Epidermal melanocyte (primary cell): ENCODE data around the gene ABCC8.

Experiments
- DNase-seq: peaks from one replicate; pipeline ENCODE4 v3.0.0; 2011; ENCODE audit warnings: low spot score; ENCODE audit not compliant: insufficient read length

Gene ABCC8

GRCh38 chr11:17389211-17389956, 87.3 kb downstream of the ABCC8 start:
- no peak for DNase-seq

DNA sequence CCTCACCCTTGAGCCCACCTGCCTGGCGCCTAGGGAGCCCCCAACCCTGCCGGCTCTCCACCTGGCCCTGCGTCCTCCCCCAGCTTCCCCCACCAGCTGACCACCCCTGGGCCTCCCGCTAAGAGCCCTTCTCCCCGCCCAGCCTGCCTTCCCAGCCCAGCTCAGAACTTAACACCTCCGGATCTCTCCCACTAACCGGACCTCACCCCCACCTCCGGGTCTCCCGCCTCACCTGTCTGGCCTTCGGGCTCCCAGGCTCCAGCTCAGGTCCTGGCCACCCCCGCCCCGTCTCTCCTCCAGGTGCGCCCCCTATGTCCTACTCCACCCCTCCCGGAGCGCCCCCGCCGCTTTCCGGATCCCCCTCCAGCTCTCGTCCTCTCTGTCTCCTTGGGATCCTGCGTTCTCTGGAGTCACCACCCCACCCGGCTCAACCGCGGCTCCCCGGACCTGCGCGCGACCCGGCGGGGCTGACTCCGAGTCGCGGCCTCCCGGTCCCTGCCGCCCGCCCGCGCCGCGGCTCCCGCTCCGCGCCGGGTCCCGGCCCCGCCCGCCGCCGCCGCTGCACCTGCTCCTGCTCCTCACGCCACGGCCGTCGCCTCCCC, 87.9 kb downstream of the ABCC8 start, which contains the start of gene KCNJ11:
KCNJ11 (minus strand) TSS at position 51 of the 602 bp plus-strand sequence. CDS start 568 bp downstream, outside the sequence.
- no peak for DNase-seq

GRCh38 chr11:17387811-17388210, 88.8 kb downstream of the ABCC8 start:
- no peak for DNase-seq

- no peak for DNase-seq
Measured at GRCh38 chr11:17387254-17387653, 89.4 kb downstream of the ABCC8 start.

- DNase-seq, result no peak
Measured at GRCh38 chr11:17386331-17387084, 90.1 kb downstream of the ABCC8 start.

DNA sequence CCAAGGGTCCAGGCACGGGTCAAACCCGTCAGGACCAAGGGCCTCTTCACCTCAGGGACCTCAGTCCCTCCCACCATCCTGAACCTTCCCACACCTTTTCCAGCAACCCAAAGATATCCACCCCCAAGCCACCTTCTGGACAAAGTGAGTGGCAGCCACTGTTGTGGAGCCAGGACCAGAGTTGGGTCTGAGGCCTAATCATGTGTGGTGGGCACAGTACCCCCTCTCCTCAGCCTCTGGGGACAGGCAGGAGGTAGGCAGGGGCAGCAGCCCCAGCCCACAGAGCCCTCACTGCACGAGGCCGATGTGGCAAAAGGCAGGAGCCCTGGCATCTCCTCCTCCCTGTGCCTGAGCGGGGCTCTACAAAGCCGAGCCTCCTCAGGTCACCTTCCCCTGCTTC, 90.7 kb downstream of the ABCC8 start:
- DNase-seq, result no peak

DNA sequence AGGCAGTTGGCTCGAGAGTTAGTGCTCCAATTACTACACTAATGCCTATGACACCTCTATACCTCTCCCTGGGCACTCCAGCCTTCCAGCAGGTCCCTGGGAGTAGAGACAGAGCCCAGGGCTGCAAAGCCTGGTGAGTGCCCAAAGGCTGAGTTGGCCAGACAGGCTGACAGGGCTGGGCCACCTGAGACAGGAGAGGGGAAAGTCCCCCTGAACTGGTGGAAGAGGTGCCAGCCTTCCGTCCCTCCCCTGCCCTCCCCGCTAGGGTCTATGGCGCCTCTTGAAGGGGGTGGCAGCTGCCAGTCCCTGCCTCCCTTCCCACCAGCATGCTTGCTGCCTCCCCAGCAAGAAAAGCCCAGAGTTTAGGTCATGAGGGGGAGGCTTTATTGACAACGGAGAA, 91.2 kb downstream of the ABCC8 start:
- no peak for DNase-seq

GRCh38 chr11:17384002-17384511, 92.6 kb downstream of the ABCC8 start:
- DNase-seq, result peak; percentile 54

- no peak for DNase-seq
Measured at GRCh38 chr11:17383461-17383860, 93.2 kb downstream of the ABCC8 start.

DNA sequence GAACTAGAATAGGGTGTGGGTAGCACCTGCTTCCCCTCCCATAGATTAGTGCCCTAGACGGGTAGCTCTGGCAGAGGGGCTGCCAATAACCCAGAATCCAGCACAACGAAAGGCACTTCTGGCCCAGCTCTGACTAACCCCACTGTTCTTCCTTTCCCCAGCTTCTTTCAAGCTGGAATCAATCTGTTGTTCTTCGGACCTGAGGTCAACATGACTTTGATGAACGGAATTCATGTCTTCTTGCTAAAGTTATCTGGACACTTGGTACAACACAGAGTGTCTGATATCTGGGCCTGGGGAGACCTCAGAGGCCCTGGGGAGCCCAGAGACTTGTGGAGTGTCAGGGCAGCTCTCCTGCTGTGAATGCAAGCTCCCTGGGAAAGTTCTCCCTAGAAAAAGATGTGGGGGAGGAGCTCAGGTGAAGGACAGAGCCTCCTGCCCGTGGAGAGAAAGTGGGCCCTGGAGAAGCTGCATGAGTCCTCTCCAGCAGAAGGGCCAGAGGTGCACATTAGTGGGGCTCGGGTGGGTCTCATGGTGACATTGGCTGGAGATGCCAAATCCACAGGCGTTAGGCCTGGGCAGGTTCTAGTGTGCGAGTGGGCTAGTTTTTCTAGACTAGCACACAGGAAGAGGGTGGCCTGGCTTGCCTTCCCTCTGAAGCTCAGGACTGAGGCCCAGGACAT, 94.5 kb downstream of the ABCC8 start:
- no peak for DNase-seq

DNA sequence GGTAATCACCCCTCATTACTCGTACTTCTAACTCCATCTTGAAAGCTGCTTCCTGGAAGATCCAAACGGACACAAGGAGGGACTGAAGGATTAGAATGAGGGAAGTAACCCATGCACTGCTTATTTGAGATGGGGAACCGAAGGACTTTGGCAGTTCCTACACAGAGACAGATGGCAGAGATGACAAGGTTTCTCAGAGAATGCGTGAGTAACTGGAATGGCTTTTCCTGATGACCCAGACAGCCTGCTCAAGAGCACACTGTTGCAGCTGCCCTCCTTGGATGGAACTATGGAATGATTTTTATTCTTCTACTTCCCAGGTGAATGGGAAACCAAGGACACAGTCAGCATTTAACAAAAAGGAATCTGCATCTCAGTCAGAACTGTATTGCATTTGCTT, 95.5 kb downstream of the ABCC8 start:
- DNase-seq, result no peak

GRCh38 chr11:17379383-17380180, 97.1 kb downstream of the ABCC8 start:
- DNase-seq, result no peak

DNA sequence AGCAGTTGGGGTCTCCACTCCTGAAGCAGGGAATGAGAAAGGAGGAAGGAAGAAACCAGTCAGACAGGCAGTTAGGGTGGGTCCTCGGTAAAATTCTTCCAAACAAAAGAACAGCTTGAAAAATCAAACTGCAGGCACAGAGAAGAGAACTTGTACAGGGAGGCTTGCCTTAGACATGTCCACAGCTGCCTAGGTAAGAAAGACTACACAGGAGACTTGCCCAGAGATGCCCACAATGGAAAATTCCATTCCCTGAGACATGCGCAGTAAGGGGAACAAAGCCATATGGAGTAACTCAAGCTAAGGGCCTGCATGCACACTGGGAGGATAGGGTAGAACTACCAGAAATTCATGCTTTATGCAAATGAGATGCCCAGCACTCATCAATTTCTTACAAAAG, 98.0 kb downstream of the ABCC8 start:
- no peak for DNase-seq

DNA sequence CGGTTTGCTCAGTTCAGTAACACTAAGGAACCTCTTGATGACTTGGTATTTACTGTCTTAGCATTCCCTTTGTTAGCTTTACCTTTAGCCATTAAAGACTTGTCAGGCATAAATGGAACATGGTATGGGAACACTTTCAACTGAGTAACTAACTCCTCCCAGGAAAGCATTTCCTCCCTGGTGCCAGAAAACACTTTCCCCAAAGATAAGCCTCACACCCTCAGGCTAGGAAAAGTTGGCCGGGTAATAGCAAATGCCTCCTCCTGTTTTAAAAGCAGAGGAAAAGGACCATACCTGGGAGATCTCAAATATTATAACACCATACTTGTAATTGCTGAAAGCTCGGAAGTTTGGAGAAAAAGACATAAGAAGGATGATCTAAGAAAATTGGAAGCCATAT, 100.2 kb downstream of the ABCC8 start:
- no peak for DNase-seq

DNA sequence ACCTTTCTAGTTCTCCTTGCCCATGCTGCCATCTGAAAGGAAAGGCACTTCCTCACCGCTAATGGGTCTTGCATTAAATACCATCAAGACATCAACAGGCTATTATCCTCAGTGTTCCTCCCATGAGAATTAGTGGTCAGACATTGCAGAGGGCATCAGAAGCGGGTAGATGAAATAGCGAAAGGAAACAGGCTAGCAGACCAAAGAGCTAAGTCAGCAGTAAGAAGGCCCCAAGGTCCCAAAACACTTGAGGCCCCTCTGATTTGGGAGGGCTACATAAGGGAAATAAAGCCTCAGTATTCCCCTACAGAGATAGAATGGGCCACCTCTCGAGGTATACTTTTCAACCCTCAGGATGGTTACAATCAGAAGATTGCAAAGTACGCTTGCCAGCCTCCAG, 101.1 kb downstream of the ABCC8 start:
- no peak for DNase-seq

- no peak for DNase-seq
Measured at GRCh38 chr11:17371614-17372013, 105.0 kb downstream of the ABCC8 start.

GRCh38 chr11:17369684-17370243, 106.9 kb downstream of the ABCC8 start:
- no peak for DNase-seq

GRCh38 chr11:17369094-17369493, 107.6 kb downstream of the ABCC8 start:
- no peak for DNase-seq

DNA sequence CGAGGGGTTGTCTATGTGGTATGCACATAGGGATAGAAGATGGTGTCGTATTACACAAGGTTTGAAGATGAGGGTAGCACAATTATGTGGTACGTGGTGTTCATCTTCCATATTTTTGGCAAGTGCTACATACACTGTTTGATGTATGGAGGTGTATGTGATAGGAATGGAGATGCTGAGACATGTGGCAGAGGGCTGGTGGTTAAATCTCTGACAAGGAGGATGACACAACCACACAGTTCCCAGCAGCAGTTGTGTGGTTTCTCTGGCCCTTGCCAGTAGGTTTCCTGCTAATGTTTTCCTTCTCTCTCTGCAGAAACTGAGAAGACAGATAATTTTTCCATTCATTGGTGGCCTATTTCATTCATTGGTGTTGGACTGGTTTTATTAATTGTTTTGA, 108.1 kb downstream of the ABCC8 start:
- DNase-seq, result no peak

DNA sequence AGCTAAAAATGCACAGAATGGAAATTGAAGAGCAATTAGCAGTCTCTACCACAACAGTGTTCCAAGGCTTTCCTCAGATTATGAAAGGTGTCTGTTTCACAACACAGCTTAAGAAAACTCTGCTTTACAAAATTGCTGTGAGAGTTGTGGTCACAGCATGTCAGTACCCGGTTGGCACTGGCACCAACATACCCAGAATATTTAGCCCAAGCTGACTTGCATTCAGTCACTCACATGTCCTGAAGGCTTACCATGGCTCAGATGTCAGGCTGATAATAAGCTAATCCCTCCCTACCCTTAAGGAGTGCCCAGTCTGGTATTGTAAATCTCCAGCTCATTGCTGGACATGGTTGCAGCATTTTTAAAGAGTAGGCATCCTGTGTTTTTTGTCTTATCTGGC, 110.2 kb downstream of the ABCC8 start:
- no peak for DNase-seq
